HUES48 (cell line): ENCODE measurements around the gene CD52.

Source experiments
- H3K27ac ChIP-seq: one replicate; pipeline ENCODE4 v1.7.0; 2013; ENCODE audit warnings: low read depth, low read length, inconsistent platforms
- H3K27me3 ChIP-seq: 2 replicates; pipeline ENCODE4 v1.6.1; 2013; ENCODE audit warnings: mild to moderate bottlenecking, low read length; ENCODE audit not compliant: control insufficient read depth, insufficient read depth
- H3K36me3 ChIP-seq: 2 replicates; pipeline ENCODE4 v1.6.1; 2013; ENCODE audit warnings: low read length; ENCODE audit not compliant: control insufficient read depth, insufficient read depth
- H3K4me1 ChIP-seq: 2 replicates; pipeline ENCODE4 v1.6.1; 2013; ENCODE audit warnings: mild to moderate bottlenecking, low read length; ENCODE audit not compliant: control insufficient read depth, insufficient read depth
- H3K4me3 ChIP-seq: 2 replicates; pipeline ENCODE4 v1.5.1; 2013; ENCODE audit warnings: mild to moderate bottlenecking, low read depth, low read length
- H3K9ac ChIP-seq: 2 replicates; pipeline ENCODE4 v1.6.1; 2013; ENCODE audit warnings: mild to moderate bottlenecking, low read depth, low read length, moderate library complexity
- H3K9me3 ChIP-seq: 2 replicates; pipeline ENCODE4 v1.6.1; 2013; ENCODE audit warnings: low read length; ENCODE audit not compliant: control insufficient read depth, insufficient read depth

Gene CD52

GRCh38 chr1:26317612-26318337 lies at the start of gene CD52:
TSS of gene CD52 (plus strand) at chr1:26317958. CDS start at chr1:26318018, 60 bp downstream.
- Histone ChIP-seq H3K4me1 (peaks cover 17% of the 10 kb centered on the region), H3K9ac (no peak within 1 kb of the TSS), H3K9me3 (no peaks in the 10 kb centered on the region), H3K27me3 (no peaks in the 10 kb centered on the region), H3K36me3 (peaks cover 10% of the 10 kb centered on the region), H3K27ac (no peak within 1 kb of the TSS), H3K4me3 (no peak within 1 kb of the TSS)

GRCh38 chr1:26268290-26269197 lies 49.2 kb upstream of the CD52 start:
- H3K27ac ChIP-seq = no peak overlapping the region
- no peak overlapping the region for H3K4me3 ChIP-seq
- H3K27me3 ChIP-seq = no peaks in the 10 kb centered on the region
- H3K36me3 ChIP-seq = peaks cover 78% of the 10 kb centered on the region
- no peaks in the 10 kb centered on the region for H3K4me1 ChIP-seq
- H3K9ac ChIP-seq = no peak overlapping the region
- peaks cover 3% of the 10 kb centered on the region; the same call in 1 of the 2 replicates for H3K9me3 ChIP-seq

- H3K4me1 ChIP-seq = no peaks in the 10 kb centered on the region
- H3K27me3 ChIP-seq = no peaks in the 10 kb centered on the region
- H3K9ac ChIP-seq = no peak overlapping the region
- no peak overlapping the region for H3K4me3 ChIP-seq
- peaks cover 75% of the 10 kb centered on the region for H3K36me3 ChIP-seq
- H3K27ac ChIP-seq = no peak overlapping the region
- H3K9me3 ChIP-seq = peaks cover 3% of the 10 kb centered on the region; the same call in 1 of the 2 replicates
Measured at GRCh38 chr1:26269198-26269550, 48.6 kb upstream of the CD52 start.

- no peaks in the 10 kb centered on the region for H3K9me3 ChIP-seq
- no peak overlapping the region for H3K27ac ChIP-seq
- peaks cover 78% of the 10 kb centered on the region for H3K36me3 ChIP-seq
- H3K9ac ChIP-seq = no peak overlapping the region
- H3K27me3 ChIP-seq = no peaks in the 10 kb centered on the region
- peaks cover 15% of the 10 kb centered on the region; the same call in 1 of the 2 replicates for H3K4me1 ChIP-seq
- no peak overlapping the region for H3K4me3 ChIP-seq
Measured at GRCh38 chr1:26274801-26275425, 42.8 kb upstream of the CD52 start.

GRCh38 chr1:26275580-26276431 lies 42.0 kb upstream of the CD52 start:
- no peak overlapping the region for H3K9ac ChIP-seq
- H3K9me3 ChIP-seq = no peaks in the 10 kb centered on the region
- H3K4me3 ChIP-seq = no peak overlapping the region
- peaks cover 18% of the 10 kb centered on the region; the same call in 1 of the 2 replicates for H3K4me1 ChIP-seq
- H3K27me3 ChIP-seq = no peaks in the 10 kb centered on the region
- peaks cover 69% of the 10 kb centered on the region for H3K36me3 ChIP-seq
- peak overlapping the region; percentile 55 for H3K27ac ChIP-seq

GRCh38 chr1:26276432-26276838 lies 41.3 kb upstream of the CD52 start:
- Histone ChIP-seq H3K4me3 (no peak overlapping the region), H3K9ac (no peak overlapping the region), H3K9me3 (no peaks in the 10 kb centered on the region), H3K36me3 (peaks cover 64% of the 10 kb centered on the region), H3K27me3 (no peaks in the 10 kb centered on the region), H3K4me1 (peaks cover 24% of the 10 kb centered on the region), H3K27ac (peak overlapping the region; percentile 55)

- Histone ChIP-seq H3K4me3 (no peak overlapping the region), H3K27ac (no peak overlapping the region), H3K27me3 (no peaks in the 10 kb centered on the region), H3K9ac (no peak overlapping the region), H3K36me3 (peaks cover 55% of the 10 kb centered on the region), H3K9me3 (no peaks in the 10 kb centered on the region), H3K4me1 (peaks cover 30% of the 10 kb centered on the region)
Measured at GRCh38 chr1:26277261-26277661, 40.5 kb upstream of the CD52 start.

- no peak overlapping the region for H3K4me3 ChIP-seq
- H3K9ac ChIP-seq = no peak overlapping the region
- H3K27me3 ChIP-seq = no peaks in the 10 kb centered on the region
- H3K27ac ChIP-seq = no peak overlapping the region
- peaks cover 54% of the 10 kb centered on the region for H3K36me3 ChIP-seq
- H3K4me1 ChIP-seq = peaks cover 33% of the 10 kb centered on the region
- H3K9me3 ChIP-seq = no peaks in the 10 kb centered on the region
Measured at GRCh38 chr1:26277719-26278118, 40.0 kb upstream of the CD52 start.

- Histone ChIP-seq H3K27ac (no peak overlapping the region), H3K9me3 (no peaks in the 10 kb centered on the region), H3K4me1 (peaks cover 33% of the 10 kb centered on the region), H3K9ac (no peak overlapping the region), H3K36me3 (peaks cover 48% of the 10 kb centered on the region), H3K4me3 (no peak overlapping the region), H3K27me3 (no peaks in the 10 kb centered on the region)
Measured at GRCh38 chr1:26278303-26278702, 39.5 kb upstream of the CD52 start.

- Histone ChIP-seq H3K4me1 (peaks cover 33% of the 10 kb centered on the region), H3K9ac (no peak overlapping the region; the same call in 1 of the 2 replicates), H3K4me3 (peak overlapping the region; percentile 81), H3K9me3 (no peaks in the 10 kb centered on the region), H3K27me3 (no peaks in the 10 kb centered on the region), H3K36me3 (peaks cover 46% of the 10 kb centered on the region), H3K27ac (peak overlapping the region; percentile 87)
Measured at GRCh38 chr1:26278724-26279455, 38.9 kb upstream of the CD52 start.
